ENCODE data around the gene FBXO38. TPM values are rescaled to one million over a fixed set of nuclear protein-coding genes. Genes with fewer than 3 reads are reported as not detected.

The FBXO38 gene
- total and polyA plus RNA-seq, 9 of the 15 experiments (the other 6 are each of a cell fraction or from before 2014, with no cell fraction given): 7.4 to 39.4 (median 29.3) TPM

GRCh38 chr5:148466236-148466580 is 82.5 kb downstream of the FBXO38 start:
- Histone ChIP-seq H2AFZ (ENCODE audit: low read depth, low read length) (peak overlapping the region; percentile 26; the same call in 1 of the 2 replicates), H3K27me3 (ENCODE audit: control insufficient read depth in 2 of 2, insufficient read depth in 2 of 2, low read length in 2 of 2) (no peaks in the 10 kb centered on the region), H3K4me3 (no peak overlapping the region), H3K9me3 (replicated peaks; ENCODE audit: control insufficient read depth, insufficient read depth, low read depth, low read length) (no peaks in the 10 kb centered on the region), H3K9me1 (ENCODE audit: control insufficient read depth, insufficient read depth, low read length) (no peaks in the 10 kb centered on the region), H3K27ac (ENCODE audit: extremely low read depth, low read depth, low read length) (no peak overlapping the region), H4K20me1 (replicated peaks; ENCODE audit: control insufficient read depth, insufficient read depth, low read length) (no peaks in the 10 kb centered on the region), H3K9ac (ENCODE audit: insufficient read depth in 1 of 2, low read depth in 2 of 2, low read length in 2 of 2) (no peak overlapping the region), H3K4me2 (ENCODE audit: insufficient read depth, low read length) (no peak overlapping the region), H3K79me2 (ENCODE audit: control insufficient read depth, insufficient read depth, low read length) (no peaks in the 10 kb centered on the region), H3K4me1 (replicated peaks in 1 of 2; ENCODE audit: control insufficient read depth in 2 of 2, insufficient read depth in 2 of 2, low read length in 2 of 2) (no peaks in the 10 kb centered on the region), H3K36me3 (ENCODE audit: control insufficient read depth, insufficient read depth, low read length) (no peaks in the 10 kb centered on the region)
- DNase-seq (ENCODE audit: extremely low read depth in 1 of 4, low spot score in 3 of 4) (no peak), ATAC-seq (no peak), FAIRE-seq (no peak)
- TF ChIP-seq LEF1 (IDR thresholded peaks at IDR 0.05) (no peak), ETV1 (tag; conservative IDR thresholded peaks at IDR 0.05; ENCODE audit: low read depth) (no peak)
- ChIA-PET POLR2A (no interaction called here), CTCF (ENCODE audit: low intra/inter-chr PET ratio) (no interaction called here)
- no TSS peak for BruUV-seq (replicated peaks)
- intact Hi-C loops (cut with micrococcal nuclease): no loop called here
- in situ Hi-C loops (cut with MboI): no loop called here
- WGBS (ENCODE audit: insufficient coverage, low coverage, missing lambda C conversion rate): 3% methylated on average over 4 of the region's 4 CpGs

DNA sequence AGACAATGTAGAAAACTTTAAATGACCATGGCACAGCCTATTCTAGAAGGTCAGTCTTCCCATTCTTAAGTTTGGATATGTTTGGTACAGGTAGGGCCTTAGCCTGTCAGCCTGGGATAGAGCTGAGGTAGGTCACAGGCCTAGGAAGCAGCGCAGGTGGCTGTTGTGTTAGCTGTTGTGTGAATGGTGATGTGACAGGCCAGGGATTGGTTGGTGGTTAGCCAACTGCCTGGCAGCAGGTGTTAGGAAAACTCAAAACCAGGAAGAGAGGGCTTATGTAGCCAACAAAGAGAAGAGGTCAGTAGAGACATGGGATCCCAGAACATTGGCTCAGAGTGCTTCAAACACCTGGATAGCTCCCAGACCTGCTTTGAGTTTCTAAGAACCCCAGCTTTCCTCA is 84.2 kb downstream of the FBXO38 start:
- no peak overlapping the region for H3K4me2 ChIP-seq (ENCODE audit: insufficient read depth, low read length)
- 25% methylated on average over 1 of the region's 1 CpG for WGBS (ENCODE audit: insufficient coverage, low coverage, missing lambda C conversion rate)
- H3K27ac ChIP-seq (ENCODE audit: extremely low read depth, low read depth, low read length): no peak overlapping the region
- H3K9ac ChIP-seq (ENCODE audit: insufficient read depth in 1 of 2, low read depth in 2 of 2, low read length in 2 of 2): no peak overlapping the region
- H3K9me3 ChIP-seq (replicated peaks; ENCODE audit: control insufficient read depth, insufficient read depth, low read depth, low read length): no peaks in the 10 kb centered on the region
- H3K9me1 ChIP-seq (ENCODE audit: control insufficient read depth, insufficient read depth, low read length): no peaks in the 10 kb centered on the region
- no peaks in the 10 kb centered on the region for H4K20me1 ChIP-seq (replicated peaks; ENCODE audit: control insufficient read depth, insufficient read depth, low read length)
- H3K27me3 ChIP-seq (ENCODE audit: control insufficient read depth in 2 of 2, insufficient read depth in 2 of 2, low read length in 2 of 2): no peaks in the 10 kb centered on the region
- DNase-seq (ENCODE audit: extremely low read depth in 1 of 4, low spot score in 3 of 4) (no peak), ATAC-seq (no peak), FAIRE-seq (no peak)
- CTCF ChIA-PET (ENCODE audit: low intra/inter-chr PET ratio): no interaction called here
- POLR2A ChIA-PET: no interaction called here
- no peaks in the 10 kb centered on the region for H3K36me3 ChIP-seq (ENCODE audit: control insufficient read depth, insufficient read depth, low read length)
- in situ Hi-C loops (cut with MboI): no loop called here
- no peaks in the 10 kb centered on the region for H3K4me1 ChIP-seq (replicated peaks in 1 of 2; ENCODE audit: control insufficient read depth in 2 of 2, insufficient read depth in 2 of 2, low read length in 2 of 2)
- no peaks in the 10 kb centered on the region for H3K79me2 ChIP-seq (ENCODE audit: control insufficient read depth, insufficient read depth, low read length)
- no peak overlapping the region for H3K4me3 ChIP-seq
- intact Hi-C loops (cut with micrococcal nuclease): no loop called here
- no peak overlapping the region for H2AFZ ChIP-seq (ENCODE audit: low read depth, low read length)
- no TSS peak for BruUV-seq (replicated peaks)
- TF ChIP-seq ZNF316 (IDR thresholded peaks at IDR 0.05) (no peak), ZNF140 (CRISPR knock-in tag; IDR thresholded peaks at IDR 0.05) (no peak), CC2D1A (IDR thresholded peaks at IDR 0.05) (no peak), U2AF2 (optimal IDR thresholded peaks at IDR 0.05; ENCODE audit: low read depth, low read length) (no peak), ZNF561 (CRISPR knock-in tag; conservative IDR thresholded peaks at IDR 0.05) (no peak), MTF1 (CRISPR knock-in tag; IDR thresholded peaks at IDR 0.05; ENCODE audit: borderline replicate concordance) (no peak), PML (IDR thresholded peaks at IDR 0.05; ENCODE audit: low read length) (no peak), FOXP4 (CRISPR knock-in tag; IDR thresholded peaks at IDR 0.05; ENCODE audit: borderline replicate concordance) (no peak), GABPA (tag; conservative IDR thresholded peaks at IDR 0.05; ENCODE audit: low read depth) (no peak)
- TF ChIP-seq, protein P1, sequence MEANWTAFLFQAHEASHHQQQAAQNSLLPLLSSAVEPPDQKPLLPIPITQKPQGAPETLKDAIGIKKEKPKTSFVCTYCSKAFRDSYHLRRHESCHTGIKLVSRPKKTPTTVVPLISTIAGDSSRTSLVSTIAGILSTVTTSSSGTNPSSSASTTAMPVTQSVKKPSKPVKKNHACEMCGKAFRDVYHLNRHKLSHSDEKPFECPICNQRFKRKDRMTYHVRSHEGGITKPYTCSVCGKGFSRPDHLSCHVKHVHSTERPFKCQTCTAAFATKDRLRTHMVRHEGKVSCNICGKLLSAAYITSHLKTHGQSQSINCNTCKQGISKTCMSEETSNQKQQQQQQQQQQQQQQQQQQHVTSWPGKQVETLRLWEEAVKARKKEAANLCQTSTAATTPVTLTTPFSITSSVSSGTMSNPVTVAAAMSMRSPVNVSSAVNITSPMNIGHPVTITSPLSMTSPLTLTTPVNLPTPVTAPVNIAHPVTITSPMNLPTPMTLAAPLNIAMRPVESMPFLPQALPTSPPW (CRISPR knock-in tag; IDR thresholded peaks at IDR 0.05): no peak
- TF ChIP-seq, protein P2, sequence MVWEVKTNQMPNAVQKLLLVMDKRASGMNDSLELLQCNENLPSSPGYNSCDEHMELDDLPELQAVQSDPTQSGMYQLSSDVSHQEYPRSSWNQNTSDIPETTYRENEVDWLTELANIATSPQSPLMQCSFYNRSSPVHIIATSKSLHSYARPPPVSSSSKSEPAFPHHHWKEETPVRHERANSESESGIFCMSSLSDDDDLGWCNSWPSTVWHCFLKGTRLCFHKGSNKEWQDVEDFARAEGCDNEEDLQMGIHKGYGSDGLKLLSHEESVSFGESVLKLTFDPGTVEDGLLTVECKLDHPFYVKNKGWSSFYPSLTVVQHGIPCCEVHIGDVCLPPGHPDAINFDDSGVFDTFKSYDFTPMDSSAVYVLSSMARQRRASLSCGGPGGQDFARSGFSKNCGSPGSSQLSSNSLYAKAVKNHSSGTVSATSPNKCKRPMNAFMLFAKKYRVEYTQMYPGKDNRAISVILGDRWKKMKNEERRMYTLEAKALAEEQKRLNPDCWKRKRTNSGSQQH (CRISPR knock-in tag; IDR thresholded peaks at IDR 0.05): no peak

All from K562 (cell line).